GM23248 (cell line): ENCODE results near the gene RSL1D1. TPM values are rescaled to one million over a fixed set of nuclear protein-coding genes. Genes with fewer than 3 reads are reported as not detected.

Experiments used
- DNase-seq: peaks from one replicate; pipeline ENCODE4 v3.0.0-alpha.2; 2015
- H2AFZ ChIP-seq: fragments of 200-600 bp; sonication (generic); 2 replicates; pipeline ENCODE4 v1.6.1; 2016; ENCODE audit warnings: antibody characterized with exemption
- H3F3A ChIP-seq: fragments of 200-600 bp; sonication (generic); 2 replicates; pipeline ENCODE4 v1.6.1; 2016; ENCODE audit warnings: mild to moderate bottlenecking, antibody characterized with exemption, mixed run types; ENCODE audit not compliant: insufficient read depth
- H3K27ac ChIP-seq: fragments of 200-600 bp; sonication (generic); 2 replicates; pipeline ENCODE4 v1.5.1; 2016; ENCODE audit warnings: mild to moderate bottlenecking
- H3K27me3 ChIP-seq: fragments of 200-600 bp; sonication (generic); replicated peaks from 2 replicates; pipeline ENCODE4 v1.6.1; 2016; ENCODE audit warnings: mild to moderate bottlenecking; ENCODE audit not compliant: insufficient read depth
- H3K36me3 ChIP-seq: fragments of 200-600 bp; sonication (generic); 2 replicates; pipeline ENCODE4 v1.6.1; 2016; ENCODE audit warnings: low read depth, mild to moderate bottlenecking
- H3K4me1 ChIP-seq: fragments of 200-600 bp; sonication (generic); 2 replicates; pipeline ENCODE4 v1.6.1; 2016; ENCODE audit warnings: mild to moderate bottlenecking; ENCODE audit not compliant: insufficient read depth
- H3K4me2 ChIP-seq: fragments of 200-600 bp; sonication (generic); one replicate; pipeline ENCODE4 v1.6.1; 2016; ENCODE audit warnings: mild to moderate bottlenecking; ENCODE audit not compliant: unreplicated experiment
- H3K4me3 ChIP-seq: fragments of 200-600 bp; sonication (generic); 2 replicates; pipeline ENCODE4 v1.5.1; 2016; ENCODE audit warnings: mild to moderate bottlenecking
- H3K79me2 ChIP-seq: fragments of 200-600 bp; sonication (generic); 2 replicates; pipeline ENCODE4 v1.6.1; 2016; ENCODE audit warnings: mild to moderate bottlenecking; ENCODE audit not compliant: insufficient read depth
- H3K9ac ChIP-seq: fragments of 200-600 bp; sonication (generic); 2 replicates; pipeline ENCODE4 v1.6.1; 2016; ENCODE audit warnings: mild to moderate bottlenecking
- H3K9me2 ChIP-seq: fragments of 200-600 bp; sonication (generic); 2 replicates; pipeline ENCODE4 v1.6.1; 2016; ENCODE audit warnings: mixed run types, mild to moderate bottlenecking, moderate library complexity; ENCODE audit not compliant: insufficient read depth
- H3K9me3 ChIP-seq: fragments of 200-600 bp; sonication (generic); one replicate; pipeline ENCODE4 v1.6.1; 2017; ENCODE audit warnings: low read depth
- H4K20me1 ChIP-seq: fragments of 200-600 bp; sonication (generic); 2 replicates; pipeline ENCODE4 v1.6.0; 2016; ENCODE audit not compliant: insufficient read depth
- EZH2 ChIP-seq: fragments of 200-600 bp; sonication (generic); IDR thresholded peaks from 2 replicates; pipeline ENCODE4 v1.6.1; 2018; ENCODE audit warnings: antibody characterized with exemption, mild to moderate bottlenecking; ENCODE audit not compliant: insufficient read depth, poor library complexity, severe bottlenecking
- EZH2phosphoT487 ChIP-seq: fragments of 200-600 bp; sonication (generic); IDR thresholded peaks from 2 replicates; pipeline ENCODE4 v1.6.1; 2018; ENCODE audit warnings: antibody characterized with exemption, moderate library complexity, mild to moderate bottlenecking, low read depth; ENCODE audit not compliant: insufficient read depth
- WGBS, 2 experiments: methylation state at CpG; one replicate each; pipeline ENCODE4 v1.1.6; 2015 to 2017; ENCODE audit warnings: low lambda C conversion rate in 2 of 2, low coverage in 1 of 2; ENCODE audit errors: missing lambda C conversion rate in 2 of 2; 5-methylcytosine and 5-hydroxymethylcytosine counted together
- in situ Hi-C: fragments of 300-500 bp; cut with MboI; formaldehyde crosslinking; loops from 2 replicates; pipeline ENCODE4 v1.15.0; 2020
- polyA plus RNA-seq: library from polyadenylated mRNA; unstranded; fragments of >200 nt; fragmentation: Nextera tagmentation; extraction: Ambion mirVana; gene quantifications from 2 replicates; pipeline ENCODE4 v1.2.1, GENCODE V29; 2016
- total RNA-seq: library from RNA; depleted of rRNA; stranded (reverse); fragments of >200 nt; shearing (Covaris generic); gene quantifications from 2 replicates; pipeline ENCODE4 v1.2.3, GENCODE V29; 2014

Gene RSL1D1
- total and polyA plus RNA-seq, 2 experiments from 2014 or later = 150 to 274 TPM

- Histone ChIP-seq H3K36me3 (peaks cover 46% of the 10 kb centered on the region), H3K9me3 (no peaks in the 10 kb centered on the region), H3K4me2 (no peak overlapping the region), H2AFZ (no peak overlapping the region), H3F3A (peaks cover 66% of the 10 kb centered on the region), H3K79me2 (peaks cover 89% of the 10 kb centered on the region), H3K27ac (no peak overlapping the region), H3K27me3 (no peaks in the 10 kb centered on the region), H4K20me1 (no peaks in the 10 kb centered on the region), H3K9ac (no peak overlapping the region), H3K4me1 (peaks cover 6% of the 10 kb centered on the region), H3K9me2 (no peaks in the 10 kb centered on the region), H3K4me3 (no peak overlapping the region)
- DNase-seq = no peak
- 73 to 77% methylated on average over 3 of the region's 3 CpGs for WGBS, 2 experiments
- TF ChIP-seq EZH2 (no peak), EZH2phosphoT487 (no peak)
- in situ Hi-C loops = no loop called here
Observed at GRCh38 chr16:11870399-11870798, 19.1 kb upstream of the RSL1D1 start.

- whole genome bisulfite sequencing, 2 experiments = 97 to 98% methylated on average over 8 of the region's 8 CpGs
- TF ChIP-seq EZH2phosphoT487 (no peak), EZH2 (no peak)
- Histone ChIP-seq H3K79me2 (peaks cover 91% of the 10 kb centered on the region), H3K27ac (no peak overlapping the region), H3F3A (peaks cover 70% of the 10 kb centered on the region), H3K4me3 (no peak overlapping the region), H3K9me3 (no peaks in the 10 kb centered on the region), H2AFZ (no peak overlapping the region), H3K4me1 (peaks cover 6% of the 10 kb centered on the region), H3K9me2 (no peaks in the 10 kb centered on the region), H3K9ac (no peak overlapping the region), H3K4me2 (no peak overlapping the region), H4K20me1 (no peaks in the 10 kb centered on the region), H3K27me3 (no peaks in the 10 kb centered on the region), H3K36me3 (peaks cover 40% of the 10 kb centered on the region)
- DNase-seq = no peak
- in situ Hi-C loops = no loop called here
Observed at GRCh38 chr16:11869353-11870228, 18.2 kb upstream of the RSL1D1 start.

DNA sequence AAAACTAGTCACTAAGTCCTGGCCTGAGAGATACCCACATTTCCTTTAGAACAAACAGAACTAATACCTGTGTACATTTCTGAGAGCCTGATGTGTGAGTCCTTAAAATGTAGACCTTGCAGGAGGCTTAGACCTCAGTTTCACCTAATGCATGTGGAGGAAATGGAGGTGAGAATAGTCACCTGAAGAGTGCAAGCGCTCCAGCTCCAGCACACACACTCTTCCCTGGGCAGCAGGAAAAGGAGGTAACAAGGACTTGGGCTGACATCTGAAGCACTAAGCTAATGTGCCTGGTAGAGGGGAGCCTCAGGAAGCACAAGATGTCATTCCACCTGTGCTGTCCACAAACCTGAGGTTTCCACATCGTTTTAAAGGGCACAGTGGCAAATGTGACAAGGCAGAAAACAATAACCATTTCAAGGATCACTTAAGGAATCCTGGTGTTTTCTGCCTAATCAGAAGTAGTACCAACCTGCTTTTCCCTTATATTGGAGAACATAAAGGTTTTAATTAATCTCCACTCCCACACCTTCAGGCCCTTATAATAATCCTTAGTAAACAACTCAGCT, 17.2 kb upstream of the RSL1D1 start:
- no peaks in the 10 kb centered on the region for H4K20me1 ChIP-seq
- H3K4me2 ChIP-seq = no peak overlapping the region
- no peak overlapping the region for H3K9ac ChIP-seq
- no peaks in the 10 kb centered on the region for H3K9me3 ChIP-seq
- no peak for TF ChIP-seq EZH2
- TF ChIP-seq EZH2phosphoT487 = no peak
- WGBS, 2 experiments = 100% methylated on average over 2 of the region's 2 CpGs
- H3K4me1 ChIP-seq = peaks cover 6% of the 10 kb centered on the region
- DNase-seq = no peak
- peaks cover 91% of the 10 kb centered on the region for H3K79me2 ChIP-seq
- H3F3A ChIP-seq = peaks cover 70% of the 10 kb centered on the region
- no peaks in the 10 kb centered on the region for H3K9me2 ChIP-seq
- in situ Hi-C loops = no loop called here
- H3K27ac ChIP-seq = no peak overlapping the region
- H3K36me3 ChIP-seq = peaks cover 29% of the 10 kb centered on the region
- no peak overlapping the region for H3K4me3 ChIP-seq
- no peaks in the 10 kb centered on the region for H3K27me3 ChIP-seq
- H2AFZ ChIP-seq = no peak overlapping the region

GRCh38 chr16:11862489-11862888, 11.1 kb upstream of the RSL1D1 start:
- Histone ChIP-seq H3K27ac (no peak overlapping the region), H3K4me2 (no peak overlapping the region), H3K9me2 (no peaks in the 10 kb centered on the region), H3K9ac (no peak overlapping the region), H3K36me3 (no peaks in the 10 kb centered on the region), H3K4me3 (no peak overlapping the region), H3K27me3 (no peaks in the 10 kb centered on the region), H3K79me2 (peaks cover 98% of the 10 kb centered on the region), H3K9me3 (no peaks in the 10 kb centered on the region), H3K4me1 (peaks cover 4% of the 10 kb centered on the region), H3F3A (peaks cover 36% of the 10 kb centered on the region), H2AFZ (no peak overlapping the region), H4K20me1 (no peaks in the 10 kb centered on the region)
- in situ Hi-C loops = no loop called here
- WGBS, 2 experiments = 63 to 68% methylated on average over 2 of the region's 2 CpGs
- TF ChIP-seq EZH2phosphoT487 = no peak
- no peak for TF ChIP-seq EZH2
- no peak for DNase-seq
